HEK293 (cell line): ENCODE data around the gene MCF2L.

ENCODE experiments used
- CTCF ChIA-PET: fragments of 350-600 bp; formaldehyde crosslinking; extraction: SDS; loops from one replicate; lab custom pipeline; 2021; ENCODE audit warnings: antibody characterized with exemption; lab: Yijun Ruan, JAX
- POLR2A ChIA-PET: fragments of 300-600 bp; formaldehyde crosslinking; extraction: SDS; loops from one replicate; lab custom pipeline; 2020; ENCODE audit warnings: antibody characterized with exemption, inconsistent platforms; lab: Yijun Ruan, JAX
- H3K27ac ChIP-seq: fragments of 200-500 bp; sonication (Bioruptor generic); 2 replicates; pipeline ENCODE4 v1.5.1; 2014; ENCODE audit warnings: low read depth, low read length, control low read depth, inconsistent platforms; ENCODE audit errors: extremely low read depth
- H3K36me3 ChIP-seq, 2 experiments: fragments of 200-500 bp in 1 of 2; sonication (Bioruptor generic) in 1 of 2; 1 replicate in 1 of 2; 2 replicates in 1 of 2; pipeline ENCODE4 v1.5.1; 2014 to 2017; ENCODE audit warnings: inconsistent platforms in 2 of 2, low read length in 2 of 2; ENCODE audit not compliant: control insufficient read depth in 2 of 2, insufficient read depth in 1 of 2
- H3K4me1 ChIP-seq: fragments of 200-500 bp; sonication (Bioruptor generic); 2 replicates; pipeline ENCODE4 v1.5.1; 2014; ENCODE audit warnings: mild to moderate bottlenecking, low read length, inconsistent platforms; ENCODE audit not compliant: control insufficient read depth, insufficient read depth
- H3K4me3 ChIP-seq: 2 replicates; pipeline ENCODE4 v1.5.1; 2011; ENCODE audit warnings: low read depth, mild to moderate bottlenecking, control low read depth, low read length, moderate library complexity
- H3K9me3 ChIP-seq: fragments of 200-500 bp; sonication (Bioruptor generic); 2 replicates; pipeline ENCODE4 v1.5.1; 2014; ENCODE audit warnings: low read depth, low read length, inconsistent platforms; ENCODE audit not compliant: control insufficient read depth, insufficient read depth
- EGR2 ChIP-seq: fragments of 450-650 bp; formaldehyde crosslinking; IDR thresholded peaks from 2 replicates; pipeline ENCODE4 v1.5.1; 2016; ENCODE audit warnings: low read depth, missing biosample characterization, missing genetic modification characterization
- GLIS2 ChIP-seq: fragments of 450-650 bp; formaldehyde crosslinking; IDR thresholded peaks from 2 replicates; pipeline ENCODE4 v1.5.1; 2016; ENCODE audit warnings: missing biosample characterization, missing genetic modification characterization
- HOXD13 ChIP-seq: sonication (generic); formaldehyde crosslinking; IDR thresholded peaks from 2 replicates; pipeline ENCODE4 v1.8.0; 2022; ENCODE audit warnings: missing genetic modification reagents, borderline replicate concordance
- KLF16 ChIP-seq: fragments of 450-650 bp; formaldehyde crosslinking; IDR thresholded peaks from 2 replicates; pipeline ENCODE4 v1.5.1; 2017; ENCODE audit warnings: missing biosample characterization, missing genetic modification characterization
- TSHZ1 ChIP-seq: fragments of 450-650 bp; formaldehyde crosslinking; IDR thresholded peaks from 2 replicates; pipeline ENCODE4 v1.5.1; 2016; ENCODE audit warnings: missing biosample characterization, missing genetic modification characterization, borderline replicate concordance
- WT1 ChIP-seq: fragments of 450-650 bp; formaldehyde crosslinking; IDR thresholded peaks from 2 replicates; pipeline ENCODE4 v1.5.1; 2016; ENCODE audit warnings: missing biosample characterization, missing genetic modification characterization
- ZBTB48 ChIP-seq: fragments of 450-650 bp; formaldehyde crosslinking; IDR thresholded peaks from 2 replicates; pipeline ENCODE4 v1.5.1; 2016; ENCODE audit warnings: missing biosample characterization, missing genetic modification characterization
- ZBTB49 ChIP-seq: fragments of 450-650 bp; formaldehyde crosslinking; IDR thresholded peaks from 2 replicates; pipeline ENCODE4 v1.5.1; 2016; ENCODE audit warnings: missing biosample characterization, missing genetic modification characterization, low read depth
- ZEB2 ChIP-seq: fragments of 450-650 bp; formaldehyde crosslinking; IDR thresholded peaks from 2 replicates; pipeline ENCODE4 v1.5.1; 2016; ENCODE audit warnings: missing biosample characterization, missing genetic modification characterization
- ZNF202 ChIP-seq: fragments of 450-650 bp; formaldehyde crosslinking; IDR thresholded peaks from 2 replicates; pipeline ENCODE4 v1.5.1; 2016; ENCODE audit warnings: missing biosample characterization, missing genetic modification characterization, borderline replicate concordance
- ZNF335 ChIP-seq: fragments of 450-650 bp; formaldehyde crosslinking; conservative IDR thresholded peaks from 2 replicates; pipeline ENCODE4 v1.5.1; 2016; ENCODE audit warnings: missing biosample characterization, missing genetic modification characterization
- ZNF610 ChIP-seq: fragments of 450-650 bp; formaldehyde crosslinking; IDR thresholded peaks from 2 replicates; pipeline ENCODE4 v1.5.1; 2016; ENCODE audit warnings: missing biosample characterization, missing genetic modification characterization, borderline replicate concordance
- ZNF830 ChIP-seq: fragments of 450-650 bp; IDR thresholded peaks from 2 replicates; pipeline ENCODE4 v1.5.0; 2018; ENCODE audit warnings: missing biosample characterization, missing genetic modification characterization, low read depth, mild to moderate bottlenecking, moderate library complexity
- TF ChIP-seq, protein P1 (sequence below): fragments of 450-650 bp; formaldehyde crosslinking; IDR thresholded peaks from 2 replicates; pipeline ENCODE4 v1.5.1; 2017; ENCODE audit warnings: missing biosample characterization, missing genetic modification characterization
- TF ChIP-seq, protein P2 (sequence below): fragments of 450-650 bp; formaldehyde crosslinking; IDR thresholded peaks from 2 replicates; pipeline ENCODE4 v1.5.1; 2016; ENCODE audit warnings: missing biosample characterization, missing genetic modification characterization

MCF2L gene

GRCh38 chr13:113086031-113086750 lies 117.2 kb downstream of the MCF2L start:
- H3K9me3 ChIP-seq: no peaks in the 10 kb centered on the region
- no peak overlapping the region for H3K27ac ChIP-seq
- POLR2A ChIA-PET: no interaction called here
- H3K36me3 ChIP-seq: peaks cover 0 to 15% of the 10 kb centered on the region in 2 experiments; a peak in 1 of 3 replicates
- H3K4me1 ChIP-seq: no peaks in the 10 kb centered on the region; the same call in 1 of the 2 replicates
- no peak overlapping the region for H3K4me3 ChIP-seq
- TF ChIP-seq ZNF610 (tag by site-specific recombination): no peak
- no peak for TF ChIP-seq ZNF335 (tag by site-specific recombination)
- TF ChIP-seq, protein P1, sequence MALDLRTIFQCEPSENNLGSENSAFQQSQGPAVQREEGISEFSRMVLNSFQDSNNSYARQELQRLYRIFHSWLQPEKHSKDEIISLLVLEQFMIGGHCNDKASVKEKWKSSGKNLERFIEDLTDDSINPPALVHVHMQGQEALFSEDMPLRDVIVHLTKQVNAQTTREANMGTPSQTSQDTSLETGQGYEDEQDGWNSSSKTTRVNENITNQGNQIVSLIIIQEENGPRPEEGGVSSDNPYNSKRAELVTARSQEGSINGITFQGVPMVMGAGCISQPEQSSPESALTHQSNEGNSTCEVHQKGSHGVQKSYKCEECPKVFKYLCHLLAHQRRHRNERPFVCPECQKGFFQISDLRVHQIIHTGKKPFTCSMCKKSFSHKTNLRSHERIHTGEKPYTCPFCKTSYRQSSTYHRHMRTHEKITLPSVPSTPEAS (tag by site-specific recombination): no peak
- TF ChIP-seq ZBTB48: no peak
- TF ChIP-seq, protein P2, sequence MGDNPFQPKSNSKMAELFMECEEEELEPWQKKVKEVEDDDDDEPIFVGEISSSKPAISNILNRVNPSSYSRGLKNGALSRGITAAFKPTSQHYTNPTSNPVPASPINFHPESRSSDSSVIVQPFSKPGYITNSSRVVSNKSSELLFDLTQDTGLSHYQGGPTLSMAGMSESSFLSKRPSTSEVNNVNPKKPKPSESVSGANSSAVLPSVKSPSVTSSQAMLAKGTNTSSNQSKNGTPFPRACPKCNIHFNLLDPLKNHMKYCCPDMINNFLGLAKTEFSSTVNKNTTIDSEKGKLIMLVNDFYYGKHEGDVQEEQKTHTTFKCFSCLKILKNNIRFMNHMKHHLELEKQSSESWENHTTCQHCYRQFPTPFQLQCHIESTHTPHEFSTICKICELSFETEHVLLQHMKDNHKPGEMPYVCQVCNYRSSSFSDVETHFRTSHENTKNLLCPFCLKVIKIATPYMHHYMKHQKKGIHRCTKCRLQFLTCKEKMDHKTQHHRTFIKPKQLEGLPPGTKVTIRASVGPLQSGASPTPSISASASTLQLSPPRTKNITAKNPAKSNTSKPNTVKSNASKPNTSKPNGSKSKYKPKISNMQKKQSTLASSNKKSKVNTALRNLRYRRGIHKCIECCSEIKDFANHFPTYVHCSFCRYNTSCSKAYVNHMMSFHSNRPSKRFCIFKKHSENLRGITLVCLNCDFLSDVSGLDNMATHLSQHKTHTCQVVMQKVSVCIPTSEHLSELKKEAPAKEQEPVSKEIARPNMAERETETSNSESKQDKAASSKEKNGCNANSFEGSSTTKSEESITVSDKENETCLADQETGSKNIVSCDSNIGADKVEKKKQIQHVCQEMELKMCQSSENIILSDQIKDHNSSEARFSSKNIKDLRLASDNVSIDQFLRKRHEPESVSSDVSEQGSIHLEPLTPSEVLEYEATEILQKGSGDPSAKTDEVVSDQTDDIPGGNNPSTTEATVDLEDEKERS (tag by site-specific recombination): no peak
- TF ChIP-seq ZNF830 (tag by site-specific recombination): no peak
- TF ChIP-seq GLIS2 (tag by site-specific recombination): no peak
- no peak for TF ChIP-seq TSHZ1 (tag by site-specific recombination)
- TF ChIP-seq EGR2: no peak
- no peak for TF ChIP-seq ZNF202 (tag by site-specific recombination)
- no peak for TF ChIP-seq KLF16 (tag by site-specific recombination)
- no peak for TF ChIP-seq HOXD13 (CRISPR knock-in tag)
- no peak for TF ChIP-seq ZBTB49 (tag by site-specific recombination)
- no peak for TF ChIP-seq WT1 (tag by site-specific recombination)
- TF ChIP-seq ZEB2 (tag by site-specific recombination): no peak
- TF ChIP-seq, all 188 proteins: peak for 0
- CTCF ChIA-PET: interaction anchor here (1.2 kb wide), 1 partner anchor 8 kb away, joined by 5 read pairs; no protein-coding TSS in a partner anchor
